ENCODE measurements around the gene DIDO1. TPM values are rescaled to one million over a fixed set of nuclear protein-coding genes. Genes with fewer than 3 reads are reported as not detected.

DIDO1 gene
- total and polyA plus RNA-seq, 2 of the 13 experiments (the other 11 are each of a cell fraction or from before 2014, with no cell fraction given), result 75.0 to 75.1 TPM

GRCh38 chr20:62907384-62908317 is 18.7 kb downstream of the DIDO1 start (continued):
- TF ChIP-seq ZMYM4 (CRISPR knock-in tag; IDR thresholded peaks at IDR 0.05), result 0 out of 2 replicates have a peak, but pooled peaks have one; percentile 21
- TF ChIP-seq HNF4A (CRISPR knock-in tag; IDR thresholded peaks at IDR 0.05), result peak; percentile 58; the same call in 1 of the 2 replicates
- TF ChIP-seq SMARCE1 (IDR thresholded peaks at IDR 0.05; ENCODE audit: borderline replicate concordance), result no peak
- TF ChIP-seq KAT8 (CRISPR knock-in tag; IDR thresholded peaks at IDR 0.05), result peak; percentile 34; the same call in 1 of the 2 replicates
- no peak for TF ChIP-seq CREM (IDR thresholded peaks at IDR 0.05)
- no peak for TF ChIP-seq CREM (CRISPR knock-in tag; IDR thresholded peaks at IDR 0.05)
- TF ChIP-seq, protein P1, sequence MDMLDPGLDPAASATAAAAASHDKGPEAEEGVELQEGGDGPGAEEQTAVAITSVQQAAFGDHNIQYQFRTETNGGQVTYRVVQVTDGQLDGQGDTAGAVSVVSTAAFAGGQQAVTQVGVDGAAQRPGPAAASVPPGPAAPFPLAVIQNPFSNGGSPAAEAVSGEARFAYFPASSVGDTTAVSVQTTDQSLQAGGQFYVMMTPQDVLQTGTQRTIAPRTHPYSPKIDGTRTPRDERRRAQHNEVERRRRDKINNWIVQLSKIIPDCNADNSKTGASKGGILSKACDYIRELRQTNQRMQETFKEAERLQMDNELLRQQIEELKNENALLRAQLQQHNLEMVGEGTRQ (IDR thresholded peaks at IDR 0.05; ENCODE audit: low read depth, low read length), result no peak
- TF ChIP-seq, protein P1 (CRISPR knock-in tag; IDR thresholded peaks at IDR 0.05; ENCODE audit: borderline replicate concordance), result no peak
- no peak for TF ChIP-seq ZNF24 (IDR thresholded peaks at IDR 0.05)
- peak; percentile 63; the same call in 1 of the 2 replicates for TF ChIP-seq HOXA3 (CRISPR knock-in tag; IDR thresholded peaks at IDR 0.05)
- TF ChIP-seq, protein P2, sequence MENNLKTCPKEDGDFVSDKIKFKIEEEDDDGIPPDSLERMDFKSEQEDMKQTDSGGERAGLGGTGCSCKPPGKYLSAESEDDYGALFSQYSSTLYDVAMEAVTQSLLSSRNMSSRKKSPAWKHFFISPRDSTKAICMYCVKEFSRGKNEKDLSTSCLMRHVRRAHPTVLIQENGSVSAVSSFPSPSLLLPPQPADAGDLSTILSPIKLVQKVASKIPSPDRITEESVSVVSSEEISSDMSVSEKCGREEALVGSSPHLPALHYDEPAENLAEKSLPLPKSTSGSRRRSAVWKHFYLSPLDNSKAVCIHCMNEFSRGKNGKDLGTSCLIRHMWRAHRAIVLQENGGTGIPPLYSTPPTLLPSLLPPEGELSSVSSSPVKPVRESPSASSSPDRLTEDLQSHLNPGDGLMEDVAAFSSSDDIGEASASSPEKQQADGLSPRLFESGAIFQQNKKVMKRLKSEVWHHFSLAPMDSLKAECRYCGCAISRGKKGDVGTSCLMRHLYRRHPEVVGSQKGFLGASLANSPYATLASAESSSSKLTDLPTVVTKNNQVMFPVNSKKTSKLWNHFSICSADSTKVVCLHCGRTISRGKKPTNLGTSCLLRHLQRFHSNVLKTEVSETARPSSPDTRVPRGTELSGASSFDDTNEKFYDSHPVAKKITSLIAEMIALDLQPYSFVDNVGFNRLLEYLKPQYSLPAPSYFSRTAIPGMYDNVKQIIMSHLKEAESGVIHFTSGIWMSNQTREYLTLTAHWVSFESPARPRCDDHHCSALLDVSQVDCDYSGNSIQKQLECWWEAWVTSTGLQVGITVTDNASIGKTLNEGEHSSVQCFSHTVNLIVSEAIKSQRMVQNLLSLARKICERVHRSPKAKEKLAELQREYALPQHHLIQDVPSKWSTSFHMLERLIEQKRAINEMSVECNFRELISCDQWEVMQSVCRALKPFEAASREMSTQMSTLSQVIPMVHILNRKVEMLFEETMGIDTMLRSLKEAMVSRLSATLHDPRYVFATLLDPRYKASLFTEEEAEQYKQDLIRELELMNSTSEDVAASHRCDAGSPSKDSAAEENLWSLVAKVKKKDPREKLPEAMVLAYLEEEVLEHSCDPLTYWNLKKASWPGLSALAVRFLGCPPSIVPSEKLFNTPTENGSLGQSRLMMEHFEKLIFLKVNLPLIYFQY (CRISPR knock-in tag; IDR thresholded peaks at IDR 0.05; ENCODE audit: borderline replicate concordance), result 0 out of 2 replicates have a peak, but pooled peaks have one; percentile 41
- TF ChIP-seq, protein P3, sequence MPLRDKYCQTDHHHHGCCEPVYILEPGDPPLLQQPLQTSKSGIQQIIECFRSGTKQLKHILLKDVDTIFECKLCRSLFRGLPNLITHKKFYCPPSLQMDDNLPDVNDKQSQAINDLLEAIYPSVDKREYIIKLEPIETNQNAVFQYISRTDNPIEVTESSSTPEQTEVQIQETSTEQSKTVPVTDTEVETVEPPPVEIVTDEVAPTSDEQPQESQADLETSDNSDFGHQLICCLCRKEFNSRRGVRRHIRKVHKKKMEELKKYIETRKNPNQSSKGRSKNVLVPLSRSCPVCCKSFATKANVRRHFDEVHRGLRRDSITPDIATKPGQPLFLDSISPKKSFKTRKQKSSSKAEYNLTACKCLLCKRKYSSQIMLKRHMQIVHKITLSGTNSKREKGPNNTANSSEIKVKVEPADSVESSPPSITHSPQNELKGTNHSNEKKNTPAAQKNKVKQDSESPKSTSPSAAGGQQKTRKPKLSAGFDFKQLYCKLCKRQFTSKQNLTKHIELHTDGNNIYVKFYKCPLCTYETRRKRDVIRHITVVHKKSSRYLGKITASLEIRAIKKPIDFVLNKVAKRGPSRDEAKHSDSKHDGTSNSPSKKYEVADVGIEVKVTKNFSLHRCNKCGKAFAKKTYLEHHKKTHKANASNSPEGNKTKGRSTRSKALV (CRISPR knock-in tag; IDR thresholded peaks at IDR 0.05), result no peak
- TF ChIP-seq YEATS2 (CRISPR knock-in tag; IDR thresholded peaks at IDR 0.05; ENCODE audit: borderline replicate concordance), result 0 out of 2 replicates have a peak, but pooled peaks have one; percentile 30
- no peak for TF ChIP-seq BCLAF1 (IDR thresholded peaks at IDR 0.05)
- peak; percentile 61 for TF ChIP-seq GATAD1 (CRISPR knock-in tag; IDR thresholded peaks at IDR 0.05)
- TF ChIP-seq MAFK (conservative IDR thresholded peaks at IDR 0.05 in 1 of 2, IDR thresholded peaks at IDR 0.05 in 1 of 2; ENCODE audit: low read length in 2 of 2), result 0 out of 4 replicates have a peak, but pooled peaks of 1 of the 2 experiments have one; percentile 13
- no peak for TF ChIP-seq ATAD3A (CRISPR knock-in tag; IDR thresholded peaks at IDR 0.05)

Data from HepG2 (cell line).